ENCODE results near the gene CGB8. TPM values are rescaled to one million over a fixed set of nuclear protein-coding genes. Genes with fewer than 3 reads are reported as not detected.
"Not testable (repeated sequence)": the region's sequence is repeated elsewhere in the genome, so short reads cannot be mapped to it uniquely, and the experiment has no call there.

The CGB8 gene
- total and polyA plus RNA-seq, 10 donors, result not detected

DNA sequence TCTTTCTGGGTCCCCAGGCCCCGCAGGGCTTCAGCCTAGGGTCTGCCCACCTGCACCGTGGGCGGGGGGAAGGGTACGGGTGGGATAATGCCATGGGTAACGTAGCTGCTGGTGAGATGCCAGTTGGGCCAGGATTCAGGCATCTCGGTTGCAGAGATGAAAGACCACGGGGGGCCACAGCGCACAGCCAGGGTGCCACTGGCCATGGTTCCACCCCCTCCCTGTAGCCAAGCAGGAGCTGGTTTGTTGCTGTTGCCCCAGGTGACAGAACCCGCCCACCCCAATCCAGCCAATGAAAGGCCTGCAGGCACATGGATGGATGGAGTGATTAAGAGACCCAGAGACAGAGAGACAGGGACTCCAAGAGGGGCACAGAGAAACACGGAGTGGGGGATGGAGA is 9.7 kb upstream of the CGB8 start:
- no peaks in the 10 kb centered on the region for H3K36me3 ChIP-seq
- peaks cover 0 to 85% (median 36%) of the 10 kb centered on the region in 7 donors for H3K27me3 ChIP-seq (replicated peaks in 1 of 7)
- H3K4me1 ChIP-seq, result peaks cover 14 to 30% (median 23%) of the 10 kb centered on the region in 6 donors
- no peak for DNase-seq
- intact Hi-C loops (cut with DNase I; ENCODE audit: low total_unique reads), result no loop called here
- H3K9me3 ChIP-seq, result no peaks in the 10 kb centered on the region
- WGBS, 5 donors, result 44 to 62% (median 48%) methylated on average over 8 to 10 of the region's 10 CpGs
- H3K27ac ChIP-seq, result no peak overlapping the region
- TF ChIP-seq POLR2AphosphoS5 (IDR thresholded peaks at IDR 0.05), result no peak
- TF ChIP-seq POLR2A (IDR thresholded peaks at IDR 0.05), result no peak
- TF ChIP-seq CTCF (IDR thresholded peaks at IDR 0.05 in 8 of 11, conservative IDR thresholded peaks at IDR 0.05 in 3 of 11), result no peak
- no peak overlapping the region for H3K4me3 ChIP-seq

DNA sequence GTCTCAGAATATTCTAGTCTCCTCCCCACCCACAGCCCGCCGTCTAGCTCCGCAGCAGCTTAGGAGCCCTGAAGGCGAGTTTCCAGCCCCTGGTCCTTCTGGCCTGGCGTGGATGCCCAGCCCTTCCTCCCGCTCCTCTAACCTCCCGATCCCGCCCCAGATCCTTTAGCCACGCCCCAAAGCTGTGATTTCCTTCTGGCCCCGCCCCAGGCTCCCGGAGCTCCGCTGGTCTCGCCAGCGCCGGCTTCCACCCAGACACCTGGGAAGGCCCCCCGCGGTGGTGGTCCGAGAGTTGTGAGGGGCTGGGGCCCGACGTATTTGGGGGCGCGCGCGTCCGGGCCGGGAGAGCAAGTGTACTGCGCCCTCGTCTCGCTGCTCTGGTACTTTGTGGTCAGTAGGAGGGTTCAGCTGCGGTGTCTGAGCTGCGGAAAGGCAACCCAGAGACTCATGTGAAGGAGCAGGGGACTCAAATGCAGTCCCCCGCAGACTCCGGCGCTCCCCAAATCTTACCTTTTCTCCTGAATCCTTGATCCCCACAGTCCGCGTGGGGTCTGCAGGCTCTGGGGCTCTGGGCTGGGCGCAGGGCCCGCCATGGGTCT is 8.8 kb upstream of the CGB8 start, which contains the start of gene CGB7:
TSS of gene CGB7 (minus strand) at position 114 of the 599 bp plus-strand sequence. CDS start 2,374 bp downstream, outside the sequence.
- 4 to 10% (median 6%) methylated on average over 17 to 38 of the region's 38 CpGs for WGBS, 5 donors
- Histone ChIP-seq H3K4me1 (peaks cover 14 to 30% (median 23%) of the 10 kb centered on the region in 6 donors), H3K27ac (no peak within 1 kb of the TSS), H3K27me3 (replicated peaks in 1 of 7) (peaks cover 0 to 77% (median 33%) of the 10 kb centered on the region in 7 donors), H3K36me3 (no peaks in the 10 kb centered on the region), H3K9me3 (no peaks in the 10 kb centered on the region), H3K4me3 (peak within 1 kb of the TSS; percentile 33 to 73 (median 51))
- DNase-seq, result peak; percentile 79
- peak in 1 of 3 donors; percentile 14 for TF ChIP-seq POLR2AphosphoS5 (IDR thresholded peaks at IDR 0.05)
- TF ChIP-seq POLR2A (IDR thresholded peaks at IDR 0.05), result no peak
- intact Hi-C loops (cut with DNase I; ENCODE audit: low total_unique reads), result no loop called here

DNA sequence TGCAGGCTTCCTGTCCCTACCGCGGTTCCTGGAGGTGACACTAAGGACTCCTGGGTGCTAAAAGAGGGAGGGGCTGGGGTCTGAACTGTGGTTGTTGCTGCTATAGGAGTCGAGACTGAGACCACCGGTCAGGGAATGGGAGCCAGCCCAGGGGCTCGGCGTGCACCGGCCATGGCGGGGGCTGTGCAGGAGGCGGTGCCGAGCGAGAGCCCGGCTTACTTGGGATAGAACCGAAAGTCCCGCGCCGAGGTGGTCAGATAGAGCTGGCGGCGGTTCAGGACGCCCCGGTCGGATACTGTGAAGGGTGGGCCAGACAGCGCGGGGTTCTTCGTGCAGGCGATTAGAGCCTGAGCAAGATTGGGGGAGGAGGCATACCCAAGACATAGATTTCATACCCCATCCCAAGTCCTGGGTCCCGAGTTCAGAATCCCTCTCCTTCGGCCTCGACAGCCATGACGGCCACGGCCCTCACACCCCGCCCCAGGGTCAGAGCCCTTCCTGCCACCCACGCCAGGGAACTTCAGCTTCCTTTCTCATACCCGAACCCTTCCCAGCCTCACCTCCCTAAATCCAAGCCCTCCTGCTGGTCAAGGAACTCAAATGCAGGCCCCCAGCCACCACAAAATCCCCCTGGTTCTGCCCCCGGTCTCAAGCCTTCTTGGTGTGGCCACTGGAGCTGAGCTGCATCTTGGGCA is 8.1 kb upstream of the CGB8 start:
- DNase-seq; H3K27ac ChIP-seq; intact Hi-C loops (cut with DNase I; ENCODE audit: low total_unique reads); H3K36me3 ChIP-seq; H3K9me3 ChIP-seq: not testable (repeated sequence)
- 1 to 13% (median 2%) methylated on average over 20 to 34 of the region's 34 CpGs for WGBS, 5 donors
- Histone ChIP-seq H3K4me3 (peak overlapping the region; percentile 33 to 73 (median 51)), H3K4me1 (peaks cover 14 to 30% (median 23%) of the 10 kb centered on the region in 6 donors), H3K27me3 (replicated peaks in 1 of 7) (peaks cover 0 to 70% (median 26%) of the 10 kb centered on the region in 7 donors)

DNA sequence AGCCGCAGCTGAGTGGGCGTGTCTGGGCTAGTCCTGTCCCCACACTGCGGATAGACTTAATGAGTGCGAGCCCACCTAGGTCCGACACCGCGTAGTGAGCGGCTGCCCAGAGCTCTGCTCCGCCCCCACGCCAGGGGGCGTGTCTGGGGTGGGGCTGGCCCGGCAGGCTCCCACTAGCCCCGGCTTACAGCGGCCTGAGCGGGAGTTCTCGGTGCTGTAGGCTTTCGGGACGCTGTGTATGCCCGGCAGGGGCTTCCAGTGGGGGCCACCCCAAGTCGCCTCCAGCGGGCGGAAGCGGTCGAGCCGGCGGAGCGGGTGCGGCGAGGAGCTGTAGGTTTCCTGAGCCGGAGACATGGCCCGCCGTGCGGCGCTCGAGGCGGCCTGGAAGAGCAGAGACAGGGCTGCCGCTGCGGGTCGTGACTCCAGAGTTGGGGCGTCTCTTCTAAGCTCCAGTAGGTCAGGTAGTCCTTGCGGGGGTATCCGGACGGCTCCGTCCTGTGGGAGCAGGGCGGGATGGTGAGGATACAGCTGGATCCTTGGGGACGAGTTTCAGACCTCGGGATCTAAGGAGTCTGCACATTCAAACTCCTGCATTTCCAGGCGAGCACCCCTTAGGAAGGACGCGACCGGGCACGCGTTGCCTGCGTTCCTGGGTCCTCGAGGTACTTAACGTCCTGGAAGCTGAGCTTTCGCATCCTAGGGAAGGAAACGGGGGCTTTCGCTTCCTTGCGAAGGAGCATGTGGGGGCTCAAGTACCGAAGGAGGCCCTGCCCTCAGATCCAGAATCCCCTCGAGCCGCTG is 7.4 kb upstream of the CGB8 start:
- intact Hi-C loops (cut with DNase I; ENCODE audit: low total_unique reads), result no loop called here
- Histone ChIP-seq H3K27ac (no peak overlapping the region), H3K36me3 (no peaks in the 10 kb centered on the region), H3K9me3 (no peaks in the 10 kb centered on the region), H3K4me3 (peak overlapping the region; percentile 33 to 73 (median 51)), H3K27me3 (replicated peaks in 1 of 7) (peaks cover 0 to 63% (median 26%) of the 10 kb centered on the region in 7 donors), H3K4me1 (peaks cover 14 to 30% (median 23%) of the 10 kb centered on the region in 6 donors)
- DNase-seq, result peak; percentile 86
- WGBS, 5 donors, result 0 to 3% (median 1%) methylated on average over 10 to 63 of the region's 63 CpGs
- TF ChIP-seq POLR2AphosphoS5 (IDR thresholded peaks at IDR 0.05) (peak in 1 of 3 donors; percentile 45), POLR2A (IDR thresholded peaks at IDR 0.05) (no peak), CTCF (IDR thresholded peaks at IDR 0.05 in 8 of 11, conservative IDR thresholded peaks at IDR 0.05 in 3 of 11) (peak in 7 of 11 experiments; percentile 16 to 55 (median 45))

- WGBS, 5 donors, result 80 to 92% (median 86%) methylated on average over 18 to 24 of the region's 24 CpGs
- H3K4me3 ChIP-seq; intact Hi-C loops (cut with DNase I; ENCODE audit: low total_unique reads); H3K9me3 ChIP-seq; H3K27ac ChIP-seq; H3K27me3 ChIP-seq (replicated peaks in 1 of 7); H3K4me1 ChIP-seq; H3K36me3 ChIP-seq; DNase-seq: not testable (repeated sequence)
These were observed 1.6 kb upstream of the CGB8 start for GRCh38 chr19:49050376-49051033.

DNA sequence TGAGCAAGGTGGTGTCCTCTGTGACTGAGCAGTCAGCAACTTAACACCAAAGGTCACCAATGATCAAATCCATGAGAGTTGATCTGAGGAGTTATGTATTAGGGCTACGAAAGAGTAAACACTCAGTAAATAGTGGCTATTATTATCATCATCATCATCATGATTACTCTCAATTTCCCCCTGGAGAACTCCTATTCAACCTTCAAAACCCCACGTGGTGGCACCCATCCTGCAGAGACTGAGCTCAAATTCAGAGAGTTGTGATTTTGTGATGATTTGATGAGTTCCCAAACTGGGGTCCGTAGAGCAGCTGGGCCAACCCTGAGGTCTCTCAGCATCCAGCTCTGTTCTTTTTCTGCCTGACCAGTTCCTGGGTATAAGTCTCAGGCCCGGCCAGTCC is 923 bp upstream of the CGB8 start:
- H3K9me3 ChIP-seq; H3K27ac ChIP-seq; H3K27me3 ChIP-seq (replicated peaks in 1 of 7); DNase-seq; intact Hi-C loops (cut with DNase I; ENCODE audit: low total_unique reads); H3K36me3 ChIP-seq; H3K4me3 ChIP-seq; H3K4me1 ChIP-seq: not testable (repeated sequence)
- WGBS, 5 donors, result 80 to 87% (median 83%) methylated on average over 2 to 3 of the region's 4 CpGs

DNA sequence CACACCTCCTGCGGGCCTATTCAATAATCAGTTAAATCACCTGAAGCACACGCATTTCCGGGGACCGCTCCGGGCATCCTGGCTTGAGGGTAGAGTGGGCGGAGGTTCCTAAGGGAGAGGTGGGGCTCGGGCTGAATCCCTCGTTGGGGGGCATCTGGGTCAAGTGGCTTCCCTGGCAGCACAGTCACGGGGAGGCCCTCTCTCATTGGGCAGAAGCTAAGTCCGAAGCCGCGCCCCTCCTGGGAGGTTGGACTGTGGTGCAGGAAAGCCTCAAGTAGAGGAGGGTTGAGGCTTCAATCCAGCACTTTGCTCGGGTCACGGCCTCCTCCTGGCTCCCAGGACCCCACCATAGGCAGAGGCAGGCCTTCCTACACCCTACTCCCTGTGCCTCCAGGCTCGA is 5.4 kb downstream of the CGB8 start, which contains the start of gene CGB5:
TSS of gene CGB5 (plus strand) at position 301 of the 400 bp plus-strand sequence. CDS start 362 bp downstream, outside the sequence.
- WGBS, 5 donors, result 69 to 78% (median 73%) methylated on average over 6 to 15 of the region's 15 CpGs
- DNase-seq, result not testable (repeated sequence)

More for the DNA sequence above, 5.4 kb downstream of the CGB8 start, which contains the start of gene CGB5:
- H3K9me3 ChIP-seq; H3K4me1 ChIP-seq; H3K27ac ChIP-seq; H3K27me3 ChIP-seq (replicated peaks in 1 of 7); H3K4me3 ChIP-seq; intact Hi-C loops (cut with DNase I; ENCODE audit: low total_unique reads); H3K36me3 ChIP-seq: not testable (repeated sequence)

Data from spleen (tissue), 11 donors.